Memory B cell (primary cell): ENCODE results near the gene GTF2I.
"Not testable (repeated sequence)": the region's sequence is repeated elsewhere in the genome, so short reads cannot be mapped to it uniquely, and the experiment has no call there.

Source experiments
- ATAC-seq: fragments of 150-1000 bp; cut with Tn5 transposase; 2 replicates; pipeline ENCODE4 v1.10.0; 2021; ENCODE audit warnings: low read depth, mild to moderate bottlenecking, moderate library complexity
- DNase-seq, 2 donors: peaks; one replicate each; pipeline ENCODE4 v3.0.0; 2022; ENCODE audit warnings: low spot score in 2 of 2
- H3K27ac Mint-ChIP-seq: one replicate; pipeline ENCODE4 v1.8.0; 2022; ENCODE audit warnings: mild to moderate bottlenecking, moderate library complexity, mixed read lengths
- H3K27me3 Mint-ChIP-seq: one replicate; pipeline ENCODE4 v1.8.0; 2022; ENCODE audit warnings: mixed read lengths
- H3K36me3 Mint-ChIP-seq: one replicate; pipeline ENCODE4 v1.8.0; 2022; ENCODE audit warnings: mild to moderate bottlenecking, mixed read lengths
- H3K4me1 Mint-ChIP-seq: one replicate; pipeline ENCODE4 v1.8.0; 2022; ENCODE audit warnings: mixed read lengths
- H3K4me3 Mint-ChIP-seq: one replicate; pipeline ENCODE4 v1.8.0; 2022; ENCODE audit warnings: mild to moderate bottlenecking, moderate library complexity, mixed read lengths
- H3K9me3 Mint-ChIP-seq: one replicate; pipeline ENCODE4 v1.8.0; 2022; ENCODE audit warnings: mixed read lengths

Gene GTF2I

GRCh38 chr7:74667013-74667412 lies 9.5 kb downstream of the GTF2I start:
- H3K27ac Mint-ChIP-seq = peak overlapping the region; percentile 76
- peak overlapping the region; percentile 37 for H3K4me3 Mint-ChIP-seq
- DNase-seq, H3K9me3 Mint-ChIP-seq, H3K36me3 Mint-ChIP-seq, H3K27me3 Mint-ChIP-seq: not testable (repeated sequence)
- peak; percentile 64 for ATAC-seq
- H3K4me1 Mint-ChIP-seq = peaks cover 29% of the 10 kb centered on the region

GRCh38 chr7:74667520-74667919 lies 10.0 kb downstream of the GTF2I start:
- peaks cover 29% of the 10 kb centered on the region for H3K4me1 Mint-ChIP-seq

GRCh38 chr7:74671602-74672001 lies 14.1 kb downstream of the GTF2I start:
- Mint-ChIP-seq H3K27me3 (no peaks in the 10 kb centered on the region), H3K4me3 (no peak overlapping the region), H3K36me3 (peaks cover 5% of the 10 kb centered on the region), H3K4me1 (peaks cover 16% of the 10 kb centered on the region), H3K9me3 (no peaks in the 10 kb centered on the region), H3K27ac (peak overlapping the region; percentile 41)
- ATAC-seq (no peak), DNase-seq (no peak)

More at GRCh38 chr7:74667520-74667919, 10.0 kb downstream of the GTF2I start:
- not testable (repeated sequence) for H3K36me3 Mint-ChIP-seq, H3K27me3 Mint-ChIP-seq, DNase-seq, H3K4me3 Mint-ChIP-seq, H3K9me3 Mint-ChIP-seq, ATAC-seq
- H3K27ac Mint-ChIP-seq = peak overlapping the region; percentile 67

GRCh38 chr7:74672343-74672915 lies 14.9 kb downstream of the GTF2I start:
- peaks cover 2% of the 10 kb centered on the region for H3K36me3 Mint-ChIP-seq
- no peak for ATAC-seq
- DNase-seq = no peak
- no peaks in the 10 kb centered on the region for H3K9me3 Mint-ChIP-seq
- no peak overlapping the region for H3K4me3 Mint-ChIP-seq
- H3K27ac Mint-ChIP-seq = peak overlapping the region; percentile 77
- no peaks in the 10 kb centered on the region for H3K27me3 Mint-ChIP-seq
- H3K4me1 Mint-ChIP-seq = peaks cover 8% of the 10 kb centered on the region

GRCh38 chr7:74674166-74674565 lies 16.6 kb downstream of the GTF2I start:
- DNase-seq (no peak), ATAC-seq (no peak)
- Mint-ChIP-seq H3K9me3 (no peaks in the 10 kb centered on the region), H3K27ac (no peak overlapping the region), H3K36me3 (peaks cover 2% of the 10 kb centered on the region), H3K4me1 (peaks cover 6% of the 10 kb centered on the region), H3K4me3 (no peak overlapping the region), H3K27me3 (no peaks in the 10 kb centered on the region)

- peak overlapping the region; percentile 75 for H3K27ac Mint-ChIP-seq
- H3K4me3 Mint-ChIP-seq = no peak overlapping the region
- peaks cover 15% of the 10 kb centered on the region for H3K4me1 Mint-ChIP-seq
- peaks cover 4% of the 10 kb centered on the region for H3K36me3 Mint-ChIP-seq
- H3K27me3 Mint-ChIP-seq = no peaks in the 10 kb centered on the region
- no peak for ATAC-seq
- H3K9me3 Mint-ChIP-seq = no peaks in the 10 kb centered on the region
- no peak for DNase-seq
These were observed 25.3 kb downstream of the GTF2I start for GRCh38 chr7:74682829-74683228.

- no peaks in the 10 kb centered on the region for H3K27me3 Mint-ChIP-seq
- H3K36me3 Mint-ChIP-seq = peaks cover 4% of the 10 kb centered on the region
- H3K27ac Mint-ChIP-seq = peak overlapping the region; percentile 24
- H3K9me3 Mint-ChIP-seq = no peaks in the 10 kb centered on the region
- ATAC-seq (no peak), DNase-seq (no peak)
- no peak overlapping the region for H3K4me3 Mint-ChIP-seq
- H3K4me1 Mint-ChIP-seq = peaks cover 15% of the 10 kb centered on the region
These were observed 26.3 kb downstream of the GTF2I start for GRCh38 chr7:74683799-74684198.

GRCh38 chr7:74684473-74684872 lies 27.0 kb downstream of the GTF2I start:
- peaks cover 4% of the 10 kb centered on the region for H3K36me3 Mint-ChIP-seq
- H3K4me3 Mint-ChIP-seq = no peak overlapping the region
- H3K27ac Mint-ChIP-seq = peak overlapping the region; percentile 14

GRCh38 chr7:74684921-74685320 lies 27.4 kb downstream of the GTF2I start:
- Mint-ChIP-seq H3K4me1 (peaks cover 15% of the 10 kb centered on the region), H3K27me3 (no peaks in the 10 kb centered on the region), H3K27ac (peak overlapping the region; percentile 14)

More at GRCh38 chr7:74684473-74684872, 27.0 kb downstream of the GTF2I start:
- H3K4me1 Mint-ChIP-seq = peaks cover 15% of the 10 kb centered on the region
- H3K9me3 Mint-ChIP-seq = no peaks in the 10 kb centered on the region
- H3K27me3 Mint-ChIP-seq = no peaks in the 10 kb centered on the region
- ATAC-seq (no peak), DNase-seq (no peak)

GRCh38 chr7:74690474-74690873 lies 33.0 kb downstream of the GTF2I start:
- Mint-ChIP-seq H3K4me3 (no peak overlapping the region), H3K9me3 (peaks cover 2% of the 10 kb centered on the region), H3K36me3 (peaks cover 22% of the 10 kb centered on the region), H3K4me1 (peaks cover 10% of the 10 kb centered on the region), H3K27ac (no peak overlapping the region), H3K27me3 (no peaks in the 10 kb centered on the region)
- DNase-seq = no peak
- ATAC-seq = no peak

More at GRCh38 chr7:74684921-74685320, 27.4 kb downstream of the GTF2I start:
- no peak for ATAC-seq
- no peak for DNase-seq
- peaks cover 4% of the 10 kb centered on the region for H3K36me3 Mint-ChIP-seq
- H3K4me3 Mint-ChIP-seq = no peak overlapping the region
- H3K9me3 Mint-ChIP-seq = no peaks in the 10 kb centered on the region

GRCh38 chr7:74704419-74704818 lies 46.9 kb downstream of the GTF2I start:
- peaks cover 30% of the 10 kb centered on the region for H3K36me3 Mint-ChIP-seq
- not testable (repeated sequence) for H3K4me1 Mint-ChIP-seq, ATAC-seq, H3K4me3 Mint-ChIP-seq, H3K27ac Mint-ChIP-seq, H3K9me3 Mint-ChIP-seq, DNase-seq, H3K27me3 Mint-ChIP-seq

GRCh38 chr7:74707238-74707637 lies 49.7 kb downstream of the GTF2I start:
- ATAC-seq (no peak), DNase-seq (no peak)
- H3K36me3 Mint-ChIP-seq = peaks cover 24% of the 10 kb centered on the region
- no peak overlapping the region for H3K4me3 Mint-ChIP-seq
- no peaks in the 10 kb centered on the region for H3K27me3 Mint-ChIP-seq
- H3K9me3 Mint-ChIP-seq = no peaks in the 10 kb centered on the region
- no peaks in the 10 kb centered on the region for H3K4me1 Mint-ChIP-seq
- no peak overlapping the region for H3K27ac Mint-ChIP-seq

GRCh38 chr7:74708569-74709275 lies 51.2 kb downstream of the GTF2I start:
- DNase-seq = no peak
- Mint-ChIP-seq H3K9me3 (no peaks in the 10 kb centered on the region), H3K27me3 (no peaks in the 10 kb centered on the region), H3K4me1 (no peaks in the 10 kb centered on the region), H3K27ac (peak overlapping the region; percentile 50), H3K4me3 (no peak overlapping the region), H3K36me3 (peaks cover 28% of the 10 kb centered on the region)
- no peak for ATAC-seq

GRCh38 chr7:74709880-74710671 lies 52.6 kb downstream of the GTF2I start:
- no peak for DNase-seq
- Mint-ChIP-seq H3K4me1 (no peaks in the 10 kb centered on the region), H3K27me3 (no peaks in the 10 kb centered on the region), H3K27ac (no peak overlapping the region), H3K4me3 (no peak overlapping the region), H3K9me3 (no peaks in the 10 kb centered on the region), H3K36me3 (peaks cover 32% of the 10 kb centered on the region)
- no peak for ATAC-seq
